Osteoblast (primary cell): ENCODE results near the gene KBTBD12. TPM values are rescaled to one million over a fixed set of nuclear protein-coding genes. Genes with fewer than 3 reads are reported as not detected.

Source experiments
- DNase-seq: peaks from one replicate; pipeline ENCODE4 v3.0.0; 2011; ENCODE audit warnings: low spot score, mixed read lengths; ENCODE audit not compliant: insufficient read length; ENCODE audit errors: missing footprints
- H2AFZ ChIP-seq: 2 replicates; pipeline ENCODE4 v1.6.0; 2011; ENCODE audit warnings: mild to moderate bottlenecking, low read length
- H3K27ac ChIP-seq: 2 replicates; pipeline ENCODE4 v1.5.1; 2011; ENCODE audit warnings: mild to moderate bottlenecking, low read depth, low read length, moderate library complexity
- H3K27me3 ChIP-seq: 2 replicates; pipeline ENCODE4 v1.6.0; 2012; ENCODE audit warnings: mild to moderate bottlenecking, control low read depth, inconsistent platforms, low read length, moderate library complexity; ENCODE audit not compliant: insufficient read depth
- H3K36me3 ChIP-seq: 2 replicates; pipeline ENCODE4 v1.5.1; 2011; ENCODE audit warnings: mild to moderate bottlenecking, low read length, control low read depth, moderate library complexity; ENCODE audit not compliant: insufficient read depth
- H3K4me1 ChIP-seq: 2 replicates; pipeline ENCODE4 v1.5.1; 2011; ENCODE audit warnings: mild to moderate bottlenecking, low read length, control low read depth, moderate library complexity; ENCODE audit not compliant: insufficient read depth
- H3K4me2 ChIP-seq: 2 replicates; pipeline ENCODE4 v1.6.0; 2011; ENCODE audit warnings: mild to moderate bottlenecking, low read length; ENCODE audit not compliant: insufficient read depth
- H3K4me3 ChIP-seq: fragments of 200-600 bp; sonication (generic); 3 replicates; pipeline ENCODE4 v1.5.1; 2012; ENCODE audit warnings: mild to moderate bottlenecking, low read length, inconsistent platforms; ENCODE audit not compliant: insufficient read depth
- H3K79me2 ChIP-seq: 2 replicates; pipeline ENCODE4 v1.6.0; 2012; ENCODE audit warnings: mild to moderate bottlenecking, low read length, control low read depth, inconsistent platforms; ENCODE audit not compliant: insufficient read depth
- H3K9me3 ChIP-seq: 2 replicates; pipeline ENCODE4 v1.5.1; 2011; ENCODE audit warnings: low read depth, low read length, control low read depth
- H4K20me1 ChIP-seq: 2 replicates; pipeline ENCODE4 v1.6.0; 2012; ENCODE audit warnings: mild to moderate bottlenecking, low read length, control low read depth; ENCODE audit not compliant: insufficient read depth
- CTCF ChIP-seq: IDR thresholded peaks from 2 replicates; pipeline ENCODE4 v1.5.1; 2011; ENCODE audit warnings: mild to moderate bottlenecking, low read depth, low read length, moderate library complexity; ENCODE audit errors: extremely low read depth
- total RNA-seq: library from RNA; depleted of rRNA; stranded (reverse); fragments of >200 nt; gene quantifications from 2 replicates; pipeline ENCODE4 v1.2.3, GENCODE V29; 2012

Gene KBTBD12
- total RNA-seq, 1 donor = not detected

- no peaks in the 10 kb centered on the region for H3K4me1 ChIP-seq
- H4K20me1 ChIP-seq = no peaks in the 10 kb centered on the region
- no peak overlapping the region for H3K4me3 ChIP-seq
- no peak for DNase-seq
- no peaks in the 10 kb centered on the region for H3K36me3 ChIP-seq
- H3K79me2 ChIP-seq = no peaks in the 10 kb centered on the region
- H3K9me3 ChIP-seq = no peaks in the 10 kb centered on the region
- H3K27me3 ChIP-seq = peaks cover 13% of the 10 kb centered on the region
- no peak overlapping the region for H3K27ac ChIP-seq
- TF ChIP-seq CTCF = no peak
- no peak overlapping the region for H2AFZ ChIP-seq
- no peak overlapping the region for H3K4me2 ChIP-seq
These were observed 46.1 kb downstream of the KBTBD12 start for GRCh38 chr3:127961124-127961523.

- no peak for TF ChIP-seq CTCF
- Histone ChIP-seq H3K36me3 (no peaks in the 10 kb centered on the region), H3K79me2 (no peaks in the 10 kb centered on the region), H3K4me1 (no peaks in the 10 kb centered on the region), H3K4me3 (no peak overlapping the region), H4K20me1 (no peaks in the 10 kb centered on the region), H3K4me2 (no peak overlapping the region), H3K9me3 (no peaks in the 10 kb centered on the region), H2AFZ (no peak overlapping the region), H3K27me3 (peaks cover 20% of the 10 kb centered on the region), H3K27ac (no peak overlapping the region)
- DNase-seq = no peak
These were observed 46.9 kb downstream of the KBTBD12 start for GRCh38 chr3:127961963-127962362.

- Histone ChIP-seq H2AFZ (no peak overlapping the region), H3K27me3 (peaks cover 30% of the 10 kb centered on the region), H3K4me2 (no peak overlapping the region), H4K20me1 (no peaks in the 10 kb centered on the region), H3K9me3 (no peaks in the 10 kb centered on the region), H3K4me1 (no peaks in the 10 kb centered on the region), H3K27ac (no peak overlapping the region), H3K4me3 (no peak overlapping the region), H3K79me2 (no peaks in the 10 kb centered on the region), H3K36me3 (no peaks in the 10 kb centered on the region)
- DNase-seq = no peak
- TF ChIP-seq CTCF = no peak
These were observed 47.9 kb downstream of the KBTBD12 start for GRCh38 chr3:127962937-127963336.

GRCh38 chr3:127964053-127964452 is 49.0 kb downstream of the KBTBD12 start:
- DNase-seq = no peak
- Histone ChIP-seq H3K4me2 (no peak overlapping the region), H3K79me2 (no peaks in the 10 kb centered on the region), H3K4me3 (no peak overlapping the region), H3K9me3 (no peaks in the 10 kb centered on the region), H4K20me1 (no peaks in the 10 kb centered on the region), H3K36me3 (no peaks in the 10 kb centered on the region), H3K4me1 (no peaks in the 10 kb centered on the region), H3K27ac (no peak overlapping the region), H3K27me3 (peaks cover 39% of the 10 kb centered on the region), H2AFZ (no peak overlapping the region)
- TF ChIP-seq CTCF = no peak
